Measurements from ENCODE around the gene SLC30A7. TPM values are rescaled to one million over a fixed set of nuclear protein-coding genes. Genes with fewer than 3 reads are reported as not detected.
A peak's percentile ranks its signal among the peaks of the same experiment; 100 is the strongest.

Gene SLC30A7
- total and polyA plus RNA-seq, 2 of the 13 experiments (the other 11 are each of a cell fraction or from before 2014, with no cell fraction given), result 8.3 to 40.8 TPM

DNA sequence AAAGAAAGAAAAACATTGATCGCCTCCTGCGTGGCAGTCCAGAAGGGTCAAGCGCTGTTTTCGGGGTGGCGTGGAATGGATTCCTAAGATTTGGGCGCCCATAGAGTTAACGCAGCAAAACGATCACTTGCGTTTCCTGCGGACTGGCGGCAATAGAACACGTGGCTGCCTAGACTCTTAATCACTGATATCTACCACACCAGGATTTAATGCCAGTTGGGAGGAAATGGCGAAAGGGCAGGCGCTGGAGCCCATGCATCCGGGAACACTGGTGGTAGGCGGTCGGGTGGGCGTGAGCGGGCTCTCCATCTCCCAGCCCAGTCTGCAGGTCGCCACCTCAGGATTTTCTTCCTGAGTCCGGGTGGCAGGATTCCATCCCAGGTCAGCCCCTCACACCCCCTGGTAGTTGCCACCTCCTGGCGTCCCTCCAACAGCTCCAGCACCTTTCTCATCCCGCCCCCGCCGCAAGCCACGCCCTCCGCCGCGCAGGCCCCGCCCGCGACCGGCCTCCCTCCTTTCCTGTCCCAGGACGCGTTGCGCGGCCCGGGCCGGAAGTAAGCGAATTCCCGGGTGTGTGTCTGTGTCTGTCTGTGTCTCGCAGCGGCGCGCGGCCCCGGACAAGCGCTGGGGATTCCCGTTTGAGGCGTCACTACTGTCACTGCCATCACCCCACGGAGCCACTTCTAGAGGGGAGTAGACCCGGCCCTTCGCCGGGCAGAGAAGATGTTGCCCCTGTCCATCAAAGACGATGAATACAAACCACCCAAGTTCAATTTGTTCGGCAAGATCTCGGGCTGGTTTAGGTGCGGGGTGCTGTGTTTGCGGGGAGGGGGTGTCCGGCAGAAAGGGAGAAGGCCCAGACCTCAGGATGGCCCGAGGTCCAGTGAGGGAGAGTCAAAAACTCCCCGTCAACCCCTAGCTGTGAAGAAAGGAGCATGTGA lies at the start of gene SLC30A7 (continued):
- TF ChIP-seq, protein P1, sequence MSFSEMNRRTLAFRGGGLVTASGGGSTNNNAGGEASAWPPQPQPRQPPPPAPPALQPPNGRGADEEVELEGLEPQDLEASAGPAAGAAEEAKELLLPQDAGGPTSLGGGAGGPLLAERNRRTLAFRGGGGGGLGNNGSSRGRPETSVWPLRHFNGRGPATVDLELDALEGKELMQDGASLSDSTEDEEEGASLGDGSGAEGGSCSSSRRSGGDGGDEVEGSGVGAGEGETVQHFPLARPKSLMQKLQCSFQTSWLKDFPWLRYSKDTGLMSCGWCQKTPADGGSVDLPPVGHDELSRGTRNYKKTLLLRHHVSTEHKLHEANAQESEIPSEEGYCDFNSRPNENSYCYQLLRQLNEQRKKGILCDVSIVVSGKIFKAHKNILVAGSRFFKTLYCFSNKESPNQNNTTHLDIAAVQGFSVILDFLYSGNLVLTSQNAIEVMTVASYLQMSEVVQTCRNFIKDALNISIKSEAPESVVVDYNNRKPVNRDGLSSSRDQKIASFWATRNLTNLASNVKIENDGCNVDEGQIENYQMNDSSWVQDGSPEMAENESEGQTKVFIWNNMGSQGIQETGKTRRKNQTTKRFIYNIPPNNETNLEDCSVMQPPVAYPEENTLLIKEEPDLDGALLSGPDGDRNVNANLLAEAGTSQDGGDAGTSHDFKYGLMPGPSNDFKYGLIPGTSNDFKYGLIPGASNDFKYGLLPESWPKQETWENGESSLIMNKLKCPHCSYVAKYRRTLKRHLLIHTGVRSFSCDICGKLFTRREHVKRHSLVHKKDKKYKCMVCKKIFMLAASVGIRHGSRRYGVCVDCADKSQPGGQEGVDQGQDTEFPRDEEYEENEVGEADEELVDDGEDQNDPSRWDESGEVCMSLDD (CRISPR knock-in tag; IDR thresholded peaks at IDR 0.05; ENCODE audit: borderline replicate concordance), result 0 out of 2 replicates have a peak, but pooled peaks have one; percentile 18
- peak; percentile 69 for TF ChIP-seq TBX2 (CRISPR knock-in tag; IDR thresholded peaks at IDR 0.05; ENCODE audit: borderline replicate concordance)
- TF ChIP-seq, protein P2, sequence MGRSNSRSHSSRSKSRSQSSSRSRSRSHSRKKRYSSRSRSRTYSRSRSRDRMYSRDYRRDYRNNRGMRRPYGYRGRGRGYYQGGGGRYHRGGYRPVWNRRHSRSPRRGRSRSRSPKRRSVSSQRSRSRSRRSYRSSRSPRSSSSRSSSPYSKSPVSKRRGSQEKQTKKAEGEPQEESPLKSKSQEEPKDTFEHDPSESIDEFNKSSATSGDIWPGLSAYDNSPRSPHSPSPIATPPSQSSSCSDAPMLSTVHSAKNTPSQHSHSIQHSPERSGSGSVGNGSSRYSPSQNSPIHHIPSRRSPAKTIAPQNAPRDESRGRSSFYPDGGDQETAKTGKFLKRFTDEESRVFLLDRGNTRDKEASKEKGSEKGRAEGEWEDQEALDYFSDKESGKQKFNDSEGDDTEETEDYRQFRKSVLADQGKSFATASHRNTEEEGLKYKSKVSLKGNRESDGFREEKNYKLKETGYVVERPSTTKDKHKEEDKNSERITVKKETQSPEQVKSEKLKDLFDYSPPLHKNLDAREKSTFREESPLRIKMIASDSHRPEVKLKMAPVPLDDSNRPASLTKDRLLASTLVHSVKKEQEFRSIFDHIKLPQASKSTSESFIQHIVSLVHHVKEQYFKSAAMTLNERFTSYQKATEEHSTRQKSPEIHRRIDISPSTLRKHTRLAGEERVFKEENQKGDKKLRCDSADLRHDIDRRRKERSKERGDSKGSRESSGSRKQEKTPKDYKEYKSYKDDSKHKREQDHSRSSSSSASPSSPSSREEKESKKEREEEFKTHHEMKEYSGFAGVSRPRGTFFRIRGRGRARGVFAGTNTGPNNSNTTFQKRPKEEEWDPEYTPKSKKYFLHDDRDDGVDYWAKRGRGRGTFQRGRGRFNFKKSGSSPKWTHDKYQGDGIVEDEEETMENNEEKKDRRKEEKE (IDR thresholded peaks at IDR 0.05), result no peak
- TF ChIP-seq, protein P3, sequence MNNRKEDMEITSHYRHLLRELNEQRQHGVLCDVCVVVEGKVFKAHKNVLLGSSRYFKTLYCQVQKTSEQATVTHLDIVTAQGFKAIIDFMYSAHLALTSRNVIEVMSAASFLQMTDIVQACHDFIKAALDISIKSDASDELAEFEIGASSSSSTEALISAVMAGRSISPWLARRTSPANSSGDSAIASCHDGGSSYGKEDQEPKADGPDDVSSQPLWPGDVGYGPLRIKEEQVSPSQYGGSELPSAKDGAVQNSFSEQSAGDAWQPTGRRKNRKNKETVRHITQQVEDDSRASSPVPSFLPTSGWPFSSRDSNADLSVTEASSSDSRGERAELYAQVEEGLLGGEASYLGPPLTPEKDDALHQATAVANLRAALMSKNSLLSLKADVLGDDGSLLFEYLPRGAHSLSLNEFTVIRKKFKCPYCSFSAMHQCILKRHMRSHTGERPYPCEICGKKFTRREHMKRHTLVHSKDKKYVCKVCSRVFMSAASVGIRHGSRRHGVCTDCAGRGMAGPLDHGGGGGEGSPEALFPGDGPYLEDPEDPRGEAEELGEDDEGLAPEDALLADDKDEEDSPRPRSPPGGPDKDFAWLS (CRISPR knock-in tag; IDR thresholded peaks at IDR 0.05; ENCODE audit: borderline replicate concordance), result no peak
- no peak for TF ChIP-seq FUBP1 (CRISPR knock-in tag; IDR thresholded peaks at IDR 0.05; ENCODE audit: borderline replicate concordance)
- peak; percentile 34; the same call in 1 of the 2 replicates for TF ChIP-seq SALL2 (CRISPR knock-in tag; IDR thresholded peaks at IDR 0.05)
- no peak for TF ChIP-seq ZNF329 (CRISPR knock-in tag; IDR thresholded peaks at IDR 0.05; ENCODE audit: low read depth)
- TF ChIP-seq, protein P4, sequence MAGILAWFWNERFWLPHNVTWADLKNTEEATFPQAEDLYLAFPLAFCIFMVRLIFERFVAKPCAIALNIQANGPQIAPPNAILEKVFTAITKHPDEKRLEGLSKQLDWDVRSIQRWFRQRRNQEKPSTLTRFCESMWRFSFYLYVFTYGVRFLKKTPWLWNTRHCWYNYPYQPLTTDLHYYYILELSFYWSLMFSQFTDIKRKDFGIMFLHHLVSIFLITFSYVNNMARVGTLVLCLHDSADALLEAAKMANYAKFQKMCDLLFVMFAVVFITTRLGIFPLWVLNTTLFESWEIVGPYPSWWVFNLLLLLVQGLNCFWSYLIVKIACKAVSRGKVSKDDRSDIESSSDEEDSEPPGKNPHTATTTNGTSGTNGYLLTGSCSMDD (CRISPR knock-in tag; IDR thresholded peaks at IDR 0.05), result no peak
- TF ChIP-seq ZSCAN9 (CRISPR knock-in tag; IDR thresholded peaks at IDR 0.05; ENCODE audit: borderline replicate concordance), result 0 out of 2 replicates have a peak, but pooled peaks have one; percentile 59
- TF ChIP-seq ZNF749 (CRISPR knock-in tag; IDR thresholded peaks at IDR 0.05; ENCODE audit: borderline replicate concordance), result no peak
- TF ChIP-seq CHD4 (IDR thresholded peaks at IDR 0.05; ENCODE audit: borderline replicate concordance, low read length), result no peak
- no peak for TF ChIP-seq MED13 (CRISPR knock-in tag; IDR thresholded peaks at IDR 0.05)
- no peak; the same call in 1 of the 2 replicates for TF ChIP-seq YEATS2 (CRISPR knock-in tag; IDR thresholded peaks at IDR 0.05; ENCODE audit: borderline replicate concordance)
- TF ChIP-seq EHMT2 (IDR thresholded peaks at IDR 0.05; ENCODE audit: borderline replicate concordance, low read depth, low read length), result no peak
- no peak; the same call in 1 of the 2 replicates for TF ChIP-seq BCL6 (CRISPR knock-in tag; IDR thresholded peaks at IDR 0.05)
- TF ChIP-seq ZNF674 (CRISPR knock-in tag; IDR thresholded peaks at IDR 0.05; ENCODE audit: low read depth), result 0 out of 2 replicates have a peak, but pooled peaks have one; percentile 28
